GM19239 (cell line): ENCODE data around the gene RREB1.

ENCODE experiments used
- DNase-seq: peaks from one replicate; pipeline ENCODE4 v3.0.0; 2011; ENCODE audit warnings: low spot score; ENCODE audit not compliant: insufficient read length
- FAIRE-seq: peaks from 2 replicates; lab custom pipeline; 2011; peaks lifted over from hg19 to GRCh38; lab: Jason Lieb, UNC

Gene RREB1

GRCh38 chr6:7214468-7214867 lies 106.7 kb downstream of the RREB1 start:
- FAIRE-seq (no peak), DNase-seq (no peak)

GRCh38 chr6:7215131-7215530 lies 107.4 kb downstream of the RREB1 start:
- no peak for FAIRE-seq
- no peak for DNase-seq

GRCh38 chr6:7215798-7216231 lies 108.1 kb downstream of the RREB1 start:
- DNase-seq (no peak), FAIRE-seq (no peak)

- DNase-seq (no peak), FAIRE-seq (no peak)
Observed at GRCh38 chr6:7216941-7217621, 109.3 kb downstream of the RREB1 start.

GRCh38 chr6:7218406-7218988 lies 110.7 kb downstream of the RREB1 start:
- DNase-seq (no peak), FAIRE-seq (no peak)

GRCh38 chr6:7219310-7219709 lies 111.5 kb downstream of the RREB1 start:
- DNase-seq (no peak), FAIRE-seq (no peak)

GRCh38 chr6:7222197-7222596 lies 114.4 kb downstream of the RREB1 start:
- FAIRE-seq (no peak), DNase-seq (no peak)

GRCh38 chr6:7224731-7225130 lies 117.0 kb downstream of the RREB1 start:
- peak; percentile 23 for FAIRE-seq
- no peak for DNase-seq

GRCh38 chr6:7228662-7229375 lies 121.1 kb downstream of the RREB1 start:
- FAIRE-seq = no peak
- no peak for DNase-seq

- FAIRE-seq (no peak), DNase-seq (no peak)
Observed at GRCh38 chr6:7229376-7230326, 121.9 kb downstream of the RREB1 start.

GRCh38 chr6:7230327-7230691 lies 122.5 kb downstream of the RREB1 start:
- no peak for DNase-seq
- no peak for FAIRE-seq

- no peak for DNase-seq
- FAIRE-seq = no peak
Observed at GRCh38 chr6:7230956-7231713, 123.4 kb downstream of the RREB1 start.

- FAIRE-seq (no peak), DNase-seq (no peak)
Observed at GRCh38 chr6:7232351-7232750, 124.6 kb downstream of the RREB1 start.

- DNase-seq (no peak), FAIRE-seq (no peak)
Observed at GRCh38 chr6:7234547-7234946, 126.8 kb downstream of the RREB1 start.

GRCh38 chr6:7235712-7236305 lies 128.0 kb downstream of the RREB1 start:
- no peak for FAIRE-seq

GRCh38 chr6:7236306-7237209 lies 128.8 kb downstream of the RREB1 start:
- FAIRE-seq = no peak
- DNase-seq = no peak

More at GRCh38 chr6:7235712-7236305, 128.0 kb downstream of the RREB1 start:
- no peak for DNase-seq

GRCh38 chr6:7237653-7238188 lies 130.0 kb downstream of the RREB1 start:
- no peak for FAIRE-seq
- DNase-seq = no peak

GRCh38 chr6:7238526-7238899 lies 130.8 kb downstream of the RREB1 start:
- DNase-seq (no peak), FAIRE-seq (no peak)
